ENCODE results near the gene SP7.

DNA sequence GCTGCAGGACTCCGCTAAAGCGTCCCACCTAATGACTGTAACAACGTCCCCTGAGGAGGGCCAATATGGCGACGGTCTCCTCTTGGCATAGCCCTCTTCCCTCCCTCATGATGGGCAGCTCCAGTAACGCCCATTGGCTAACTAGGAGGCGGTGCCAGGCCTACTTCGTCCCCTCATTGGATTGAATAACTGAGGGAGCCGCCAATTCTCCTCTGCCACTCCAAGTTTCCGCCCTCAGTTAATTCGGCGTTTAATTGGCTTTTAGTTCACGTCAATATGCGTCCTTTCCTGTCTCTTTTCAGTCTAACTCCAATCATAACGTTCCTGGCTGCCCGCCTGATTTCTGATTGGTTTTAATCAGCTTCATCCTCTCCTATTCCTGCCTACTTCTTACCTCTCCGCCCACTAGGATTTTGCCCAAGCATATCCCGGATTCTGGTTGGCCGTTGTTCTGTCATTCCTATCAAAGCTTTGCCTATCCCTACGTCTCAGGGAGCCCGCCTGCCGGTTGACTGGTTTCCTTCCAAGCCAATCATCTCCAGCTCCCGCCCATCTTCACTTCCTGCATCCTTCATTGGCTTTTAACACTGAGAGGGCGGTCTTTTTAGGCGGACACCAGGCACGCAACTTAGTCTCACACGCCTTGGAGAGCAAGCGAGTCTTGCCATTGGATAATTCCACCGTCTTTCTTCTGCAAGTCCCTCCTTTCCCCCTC lies 43.4 kb upstream of the SP7 start:
- TF ChIP-seq POLR2AphosphoS5 (IDR thresholded peaks at IDR 0.05) = peak; percentile 93 to 98
- TF ChIP-seq, protein P1, sequence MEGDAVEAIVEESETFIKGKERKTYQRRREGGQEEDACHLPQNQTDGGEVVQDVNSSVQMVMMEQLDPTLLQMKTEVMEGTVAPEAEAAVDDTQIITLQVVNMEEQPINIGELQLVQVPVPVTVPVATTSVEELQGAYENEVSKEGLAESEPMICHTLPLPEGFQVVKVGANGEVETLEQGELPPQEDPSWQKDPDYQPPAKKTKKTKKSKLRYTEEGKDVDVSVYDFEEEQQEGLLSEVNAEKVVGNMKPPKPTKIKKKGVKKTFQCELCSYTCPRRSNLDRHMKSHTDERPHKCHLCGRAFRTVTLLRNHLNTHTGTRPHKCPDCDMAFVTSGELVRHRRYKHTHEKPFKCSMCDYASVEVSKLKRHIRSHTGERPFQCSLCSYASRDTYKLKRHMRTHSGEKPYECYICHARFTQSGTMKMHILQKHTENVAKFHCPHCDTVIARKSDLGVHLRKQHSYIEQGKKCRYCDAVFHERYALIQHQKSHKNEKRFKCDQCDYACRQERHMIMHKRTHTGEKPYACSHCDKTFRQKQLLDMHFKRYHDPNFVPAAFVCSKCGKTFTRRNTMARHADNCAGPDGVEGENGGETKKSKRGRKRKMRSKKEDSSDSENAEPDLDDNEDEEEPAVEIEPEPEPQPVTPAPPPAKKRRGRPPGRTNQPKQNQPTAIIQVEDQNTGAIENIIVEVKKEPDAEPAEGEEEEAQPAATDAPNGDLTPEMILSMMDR (IDR thresholded peaks at IDR 0.05) = peak in 1 of 3 experiments; percentile 16

Data from esophagus muscularis mucosa (tissue), 3 donors.